ENCODE measurements around the gene TSGA10.

Gene TSGA10

GRCh38 chr2:98947554-98947953, 207.2 kb downstream of the TSGA10 start:
- no peak for DNase-seq (ENCODE audit: low read depth in 4 of 4, low spot score in 1 of 4)
